Keratinocyte (primary cell): Measurements from ENCODE around the gene TMED6.

Experiments
- CTCF ChIP-seq, 3 experiments: IDR thresholded peaks in 1 of 3; conservative IDR thresholded peaks in 1 of 3; optimal IDR thresholded peaks in 1 of 3; 2 replicates in 2 of 3; 3 replicates in 1 of 3; pipeline versions ENCODE3 to v1.5.1; 2011; ENCODE audit warnings: low read length in 3 of 3, mild to moderate bottlenecking in 3 of 3, moderate library complexity in 2 of 3, control low read depth in 1 of 3, inconsistent platforms in 1 of 3; ENCODE audit not compliant: insufficient read depth in 2 of 3; ENCODE audit errors: extremely low read depth in 1 of 3
- EZH2 ChIP-seq: IDR thresholded peaks from one replicate; pipeline ENCODE4 v1.6.1; 2012; ENCODE audit warnings: inconsistent platforms, mild to moderate bottlenecking, low read length, moderate library complexity

GRCh38 chr16:69326172-69326873 lies 25.3 kb downstream of the TMED6 start:
- TF ChIP-seq CTCF (optimal IDR thresholded peaks at IDR 0.05 in 1 of 3, IDR thresholded peaks at IDR 0.05 in 1 of 3, conservative IDR thresholded peaks at IDR 0.05 in 1 of 3; ENCODE audit: extremely low read depth in 1 of 3, insufficient read depth in 2 of 3, low read length in 3 of 3) (no peak), EZH2 (no peak)
